HepG2 (cell line): Measurements from ENCODE around the gene PARP8. TPM values are rescaled to one million over a fixed set of nuclear protein-coding genes. Genes with fewer than 3 reads are reported as not detected.

Source experiments
- ATAC-seq: fragments of 200-7000 bp; cut with Tn5 transposase; 3 replicates; pipeline ENCODE4 v1.9.1; 2020; ENCODE audit warnings: mild to moderate bottlenecking, moderate library complexity
- BruUV-seq: library from RNA; stranded (reverse); fragments of 400-500 nt; replicated peaks from 2 replicates; lab custom pipeline; 2021; lab: Mats Ljungman, UMichigan
- CTCF ChIA-PET: fragments of 300-600 bp; formaldehyde crosslinking; extraction: SDS; loops from one replicate; lab custom pipeline; 2021; ENCODE audit warnings: low total read pairs, inconsistent platforms, low intra/inter-chr PET ratio; lab: Yijun Ruan, JAX
- POLR2A ChIA-PET: fragments of 350-600 bp; sonication (Branson Sonifier 250); formaldehyde crosslinking; loops from one replicate; lab custom pipeline; 2020; ENCODE audit warnings: antibody characterized with exemption, inconsistent platforms; lab: Yijun Ruan, JAX
- DNase-seq: peaks from one replicate; pipeline ENCODE4 v3.0.0-alpha.2; 2015; ENCODE audit warnings: low spot score
- FAIRE-seq: peaks from 3 replicates; lab custom pipeline; 2011; peaks lifted over from hg19 to GRCh38; lab: Jason Lieb, UNC
- H2AFZ ChIP-seq: one replicate; pipeline ENCODE4 v1.6.1; 2011; ENCODE audit warnings: low read length, inconsistent platforms
- H3K27ac ChIP-seq: fragments of 300-600 bp; 3 replicates; pipeline ENCODE4 v1.8.0; 2011; ENCODE audit warnings: mixed run types, mild to moderate bottlenecking, mixed read lengths, low read length, inconsistent platforms; ENCODE audit not compliant: insufficient read depth; ENCODE audit errors: extremely low read length
- H3K27me3 ChIP-seq, 2 experiments: fragments of 200-600 bp in 1 of 2; 2 replicates in 1 of 2; 3 replicates in 1 of 2; pipeline versions ENCODE4 v1.6.0 to v1.8.0; 2011; ENCODE audit warnings: low read length in 2 of 2, mild to moderate bottlenecking in 2 of 2, moderate library complexity in 2 of 2, inconsistent platforms in 1 of 2; ENCODE audit not compliant: insufficient read depth in 2 of 2, control insufficient read depth in 1 of 2
- H3K36me3 ChIP-seq, 2 experiments: fragments of 200-600 bp in 1 of 2; replicated peaks in 1 of 2; 2 replicates in 1 of 2; 3 replicates in 1 of 2; pipeline versions ENCODE4 v1.5.1 to v1.8.0; 2011; ENCODE audit warnings: low read length in 2 of 2, inconsistent platforms in 1 of 2; ENCODE audit not compliant: insufficient read depth in 2 of 2, control insufficient read depth in 1 of 2
- H3K4me1 ChIP-seq: 2 replicates; pipeline ENCODE4 v1.5.1; 2012; ENCODE audit warnings: low read length, inconsistent platforms; ENCODE audit not compliant: insufficient read depth
- H3K4me2 ChIP-seq: 2 replicates; pipeline ENCODE4 v1.6.0; 2011; ENCODE audit warnings: low read depth, low read length, inconsistent platforms
- H3K4me3 ChIP-seq, 3 experiments: fragments of 200-600 bp in 1 of 3; sonication (generic), shearing (Covaris generic) in 1 of 3; replicated peaks in 1 of 3; 2 replicates each; pipeline ENCODE4 v1.5.1; 2011 to 2016; ENCODE audit warnings: low read length in 3 of 3, inconsistent platforms in 2 of 3, low read depth in 2 of 3, mild to moderate bottlenecking in 2 of 3, control low read depth in 1 of 3, mixed read lengths in 1 of 3; ENCODE audit not compliant: insufficient read depth in 1 of 3
- H3K79me2 ChIP-seq: one replicate; pipeline ENCODE4 v1.6.1; 2011; ENCODE audit warnings: low read length, inconsistent platforms; ENCODE audit not compliant: insufficient read depth
- H3K9ac ChIP-seq: 2 replicates; pipeline ENCODE4 v1.6.0; 2011; ENCODE audit warnings: mild to moderate bottlenecking, low read depth, low read length, inconsistent platforms; ENCODE audit not compliant: insufficient read depth
- H3K9me3 ChIP-seq: 2 replicates; pipeline ENCODE4 v1.5.1; 2012; ENCODE audit warnings: mild to moderate bottlenecking, low read length
- H4K20me1 ChIP-seq: 2 replicates; pipeline ENCODE4 v1.6.0; 2011; ENCODE audit warnings: inconsistent platforms, mild to moderate bottlenecking, low read length, moderate library complexity; ENCODE audit not compliant: insufficient read depth
- GATAD1 ChIP-seq: IDR thresholded peaks from 2 replicates; pipeline ENCODE4 v1.6.1; 2016; ENCODE audit warnings: missing genetic modification reagents, missing compliant biosample characterization
- RORA ChIP-seq: sonication (generic); formaldehyde crosslinking; IDR thresholded peaks from 2 replicates; pipeline ENCODE4 v1.5.0; 2020; ENCODE audit warnings: mild to moderate bottlenecking, missing genetic modification reagents, moderate library complexity
- ZBTB34 ChIP-seq: sonication (generic); formaldehyde crosslinking; IDR thresholded peaks from 2 replicates; pipeline ENCODE4 v1.8.0; 2022; ENCODE audit warnings: mild to moderate bottlenecking, missing genetic modification reagents
- WGBS: methylation state at CpG from one replicate; pipeline ENCODE4 v1.1.6; 2017; ENCODE audit warnings: low lambda C conversion rate; 5-methylcytosine and 5-hydroxymethylcytosine counted together
- in situ Hi-C: cut with HindIII; loops from 2 replicates; pipeline ENCODE4 v1.10.0; 2017; ENCODE audit warnings: low pct_unique_long_range_greater_than_20kb; ENCODE audit not compliant: extremely low pct_ligation_motif_present
- intact Hi-C: fragments of 100-400 bp; cut with micrococcal nuclease; formaldehyde crosslinking; loops from one replicate; pipeline ENCODE4 v1.10.0; 2022; ENCODE audit not compliant: unreplicated experiment
- polyA plus RNA-seq, 8 experiments: library from polyadenylated mRNA; depleted of rRNA in 3 of 8; stranded (reverse) in 7 of 8; unstranded in 1 of 8; fragments of >200 nt; fragmentation: Illumina TruSeq in 4 of 8; extraction: Trizol in 4 of 8; gene quantifications; 2 replicates each; pipeline versions ENCODE4 v1.2.1 to v1.2.3, GENCODE V29; 2011 to 2016; ENCODE audit warnings: low read depth in 4 of 8, missing spikeins in 1 of 8, mixed read lengths in 1 of 8; ENCODE audit not compliant: insufficient read depth in 1 of 8
- total RNA-seq, 5 experiments: library from RNA; depleted of rRNA; stranded (reverse); fragments of >200 nt; fragmentation: Illumina TruSeq; extraction: Trizol; gene quantifications; 2 replicates each; pipeline ENCODE4 v1.2.3, GENCODE V29; 2016; ENCODE audit warnings: low read depth in 1 of 5
- TF ChIP-seq, protein P1 (sequence below): sonication (generic); formaldehyde crosslinking; IDR thresholded peaks from 2 replicates; pipeline ENCODE4 v1.5.1; 2020; ENCODE audit warnings: mild to moderate bottlenecking, missing genetic modification reagents, borderline replicate concordance

The PARP8 gene
- total and polyA plus RNA-seq, 2 of the 13 experiments (the other 11 are each of a cell fraction or from before 2014, with no cell fraction given), result 0.11 to 0.29 TPM

- ChIA-PET CTCF (no interaction called here), POLR2A (no interaction called here)
- Histone ChIP-seq H3K4me1 (no peaks in the 10 kb centered on the region), H3K9me3 (no peaks in the 10 kb centered on the region), H4K20me1 (no peaks in the 10 kb centered on the region), H3K4me2 (no peak overlapping the region), H3K27me3 (no peaks in the 10 kb centered on the region; a peak in 1 of 5 replicates), H3K9ac (no peak overlapping the region), H3K36me3 (no peaks in the 10 kb centered on the region), H3K4me3 (no peak overlapping the region), H2AFZ (no peak overlapping the region), H3K79me2 (no peaks in the 10 kb centered on the region), H3K27ac (no peak overlapping the region)
- in situ Hi-C loops, result no loop called here
- DNase-seq, result no peak
- intact Hi-C loops, result no loop called here
- no TSS peak for BruUV-seq
- 0% methylated on average over 2 of the region's 2 CpGs for WGBS
- TF ChIP-seq RORA (CRISPR knock-in tag) (no peak), ZBTB34 (CRISPR knock-in tag) (no peak), GATAD1 (CRISPR knock-in tag) (no peak)
- TF ChIP-seq, protein P1, sequence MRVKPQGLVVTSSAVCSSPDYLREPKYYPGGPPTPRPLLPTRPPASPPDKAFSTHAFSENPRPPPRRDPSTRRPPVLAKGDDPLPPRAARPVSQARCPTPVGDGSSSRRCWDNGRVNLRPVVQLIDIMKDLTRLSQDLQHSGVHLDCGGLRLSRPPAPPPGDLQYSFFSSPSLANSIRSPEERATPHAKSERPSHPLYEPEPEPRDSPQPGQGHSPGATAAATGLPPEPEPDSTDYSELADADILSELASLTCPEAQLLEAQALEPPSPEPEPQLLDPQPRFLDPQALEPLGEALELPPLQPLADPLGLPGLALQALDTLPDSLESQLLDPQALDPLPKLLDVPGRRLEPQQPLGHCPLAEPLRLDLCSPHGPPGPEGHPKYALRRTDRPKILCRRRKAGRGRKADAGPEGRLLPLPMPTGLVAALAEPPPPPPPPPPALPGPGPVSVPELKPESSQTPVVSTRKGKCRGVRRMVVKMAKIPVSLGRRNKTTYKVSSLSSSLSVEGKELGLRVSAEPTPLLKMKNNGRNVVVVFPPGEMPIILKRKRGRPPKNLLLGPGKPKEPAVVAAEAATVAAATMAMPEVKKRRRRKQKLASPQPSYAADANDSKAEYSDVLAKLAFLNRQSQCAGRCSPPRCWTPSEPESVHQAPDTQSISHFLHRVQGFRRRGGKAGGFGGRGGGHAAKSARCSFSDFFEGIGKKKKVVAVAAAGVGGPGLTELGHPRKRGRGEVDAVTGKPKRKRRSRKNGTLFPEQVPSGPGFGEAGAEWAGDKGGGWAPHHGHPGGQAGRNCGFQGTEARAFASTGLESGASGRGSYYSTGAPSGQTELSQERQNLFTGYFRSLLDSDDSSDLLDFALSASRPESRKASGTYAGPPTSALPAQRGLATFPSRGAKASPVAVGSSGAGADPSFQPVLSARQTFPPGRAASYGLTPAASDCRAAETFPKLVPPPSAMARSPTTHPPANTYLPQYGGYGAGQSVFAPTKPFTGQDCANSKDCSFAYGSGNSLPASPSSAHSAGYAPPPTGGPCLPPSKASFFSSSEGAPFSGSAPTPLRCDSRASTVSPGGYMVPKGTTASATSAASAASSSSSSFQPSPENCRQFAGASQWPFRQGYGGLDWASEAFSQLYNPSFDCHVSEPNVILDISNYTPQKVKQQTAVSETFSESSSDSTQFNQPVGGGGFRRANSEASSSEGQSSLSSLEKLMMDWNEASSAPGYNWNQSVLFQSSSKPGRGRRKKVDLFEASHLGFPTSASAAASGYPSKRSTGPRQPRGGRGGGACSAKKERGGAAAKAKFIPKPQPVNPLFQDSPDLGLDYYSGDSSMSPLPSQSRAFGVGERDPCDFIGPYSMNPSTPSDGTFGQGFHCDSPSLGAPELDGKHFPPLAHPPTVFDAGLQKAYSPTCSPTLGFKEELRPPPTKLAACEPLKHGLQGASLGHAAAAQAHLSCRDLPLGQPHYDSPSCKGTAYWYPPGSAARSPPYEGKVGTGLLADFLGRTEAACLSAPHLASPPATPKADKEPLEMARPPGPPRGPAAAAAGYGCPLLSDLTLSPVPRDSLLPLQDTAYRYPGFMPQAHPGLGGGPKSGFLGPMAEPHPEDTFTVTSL, result no peak
- ATAC-seq, result no peak
- FAIRE-seq, result no peak
These were observed 33.3 kb downstream of the PARP8 start for GRCh38 chr5:50699737-50700136.
